C4-2B (cell line): ENCODE results near the gene LIMCH1.

Experiments
- H3K27ac ChIP-seq: fragments of 450-650 bp; 2 replicates; pipeline ENCODE4 v1.5.1; 2017
- ZFX ChIP-seq: fragments of 450-650 bp; IDR thresholded peaks from 2 replicates; pipeline ENCODE4 v1.6.1; 2017
- TF ChIP-seq, protein P1 (sequence below): fragments of 450-650 bp; conservative IDR thresholded peaks from 2 replicates; pipeline ENCODE4 v1.5.1; 2017; ENCODE audit warnings: mild to moderate bottlenecking

The LIMCH1 gene

DNA sequence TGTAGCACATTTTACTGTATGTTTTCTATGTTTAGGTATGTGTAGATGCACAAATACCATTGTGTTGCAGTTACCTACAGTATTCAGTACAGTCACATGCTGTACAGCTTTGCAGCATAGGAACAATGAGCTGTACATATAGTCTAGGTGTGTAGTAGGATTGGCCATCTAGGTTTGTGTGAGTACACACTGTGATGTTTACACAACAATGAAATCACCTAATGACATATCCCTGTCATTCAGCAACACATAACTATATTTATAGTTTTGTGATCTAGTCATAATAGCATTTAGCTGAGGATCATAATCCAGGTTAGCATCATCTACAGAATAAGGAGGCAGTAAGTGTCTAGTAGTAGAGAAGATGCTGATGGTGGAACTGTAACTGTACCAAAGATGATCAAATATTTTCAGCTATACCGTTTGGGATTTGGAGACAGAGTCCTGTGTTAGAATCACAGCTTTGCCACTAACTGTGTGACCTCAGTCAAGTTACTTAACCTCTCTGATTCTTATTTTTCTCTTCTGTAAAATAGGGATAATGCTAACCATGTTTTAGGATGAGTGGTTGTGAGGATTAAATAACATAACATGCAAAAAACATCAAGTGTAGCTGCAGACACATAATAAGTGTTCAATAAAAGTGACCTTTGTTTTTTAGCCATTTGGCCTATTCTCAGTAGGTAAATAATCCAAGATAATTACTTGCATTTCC, 73.3 kb downstream of the LIMCH1 start:
- H3K27ac ChIP-seq, result peak overlapping the region; percentile 91
- TF ChIP-seq ZFX, result no peak
- TF ChIP-seq, protein P1, sequence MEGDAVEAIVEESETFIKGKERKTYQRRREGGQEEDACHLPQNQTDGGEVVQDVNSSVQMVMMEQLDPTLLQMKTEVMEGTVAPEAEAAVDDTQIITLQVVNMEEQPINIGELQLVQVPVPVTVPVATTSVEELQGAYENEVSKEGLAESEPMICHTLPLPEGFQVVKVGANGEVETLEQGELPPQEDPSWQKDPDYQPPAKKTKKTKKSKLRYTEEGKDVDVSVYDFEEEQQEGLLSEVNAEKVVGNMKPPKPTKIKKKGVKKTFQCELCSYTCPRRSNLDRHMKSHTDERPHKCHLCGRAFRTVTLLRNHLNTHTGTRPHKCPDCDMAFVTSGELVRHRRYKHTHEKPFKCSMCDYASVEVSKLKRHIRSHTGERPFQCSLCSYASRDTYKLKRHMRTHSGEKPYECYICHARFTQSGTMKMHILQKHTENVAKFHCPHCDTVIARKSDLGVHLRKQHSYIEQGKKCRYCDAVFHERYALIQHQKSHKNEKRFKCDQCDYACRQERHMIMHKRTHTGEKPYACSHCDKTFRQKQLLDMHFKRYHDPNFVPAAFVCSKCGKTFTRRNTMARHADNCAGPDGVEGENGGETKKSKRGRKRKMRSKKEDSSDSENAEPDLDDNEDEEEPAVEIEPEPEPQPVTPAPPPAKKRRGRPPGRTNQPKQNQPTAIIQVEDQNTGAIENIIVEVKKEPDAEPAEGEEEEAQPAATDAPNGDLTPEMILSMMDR, result no peak

DNA sequence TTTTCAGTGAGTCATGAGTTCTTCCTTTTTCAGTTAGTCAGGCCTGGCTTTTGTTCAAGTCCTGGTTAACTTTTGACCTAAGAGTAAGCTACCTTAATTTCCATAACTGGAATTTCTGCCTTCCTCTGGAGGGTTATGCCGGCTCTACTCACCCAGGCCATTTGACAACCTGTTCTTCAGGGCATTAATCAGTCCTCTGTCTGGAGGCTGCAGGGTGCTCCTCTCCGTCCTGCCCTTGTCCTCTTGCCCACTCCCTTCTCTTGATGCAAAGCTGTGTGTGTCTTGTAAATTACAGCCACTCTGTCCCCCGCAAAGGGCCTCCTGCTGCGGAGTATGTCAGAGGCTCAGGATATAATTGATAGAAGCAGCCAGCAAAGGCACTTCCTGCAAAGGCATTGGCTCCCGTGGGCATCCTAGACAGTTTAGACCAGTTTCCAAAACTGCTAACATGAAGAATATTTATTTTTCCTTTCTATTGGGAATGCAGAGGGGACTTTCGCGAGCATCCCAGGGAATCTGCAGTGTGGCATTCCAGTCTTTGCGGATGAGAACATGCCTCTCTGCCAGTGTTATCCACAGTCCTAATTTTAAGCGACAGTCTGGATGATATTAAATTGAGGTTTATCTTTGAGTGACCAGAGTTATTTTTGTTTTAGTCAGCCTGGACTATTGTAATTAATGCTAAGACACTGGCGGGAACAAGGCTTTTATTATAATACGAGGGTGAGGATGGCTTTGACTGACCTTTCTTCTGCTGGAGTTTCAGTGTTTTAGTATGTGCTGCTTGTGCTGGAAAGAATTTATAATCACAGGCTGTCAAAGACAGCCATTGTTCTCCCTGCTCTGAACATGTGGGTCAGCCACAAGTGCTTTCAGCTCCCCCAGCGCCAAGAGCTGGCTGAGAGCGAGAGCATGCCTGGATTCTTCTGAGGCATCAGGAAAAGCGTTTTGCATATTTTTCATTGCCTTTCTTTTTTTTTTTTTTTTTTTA, 74.2 kb downstream of the LIMCH1 start:
- TF ChIP-seq ZFX, result no peak
- TF ChIP-seq, protein P1, result no peak
- H3K27ac ChIP-seq, result peak overlapping the region; percentile 91

DNA sequence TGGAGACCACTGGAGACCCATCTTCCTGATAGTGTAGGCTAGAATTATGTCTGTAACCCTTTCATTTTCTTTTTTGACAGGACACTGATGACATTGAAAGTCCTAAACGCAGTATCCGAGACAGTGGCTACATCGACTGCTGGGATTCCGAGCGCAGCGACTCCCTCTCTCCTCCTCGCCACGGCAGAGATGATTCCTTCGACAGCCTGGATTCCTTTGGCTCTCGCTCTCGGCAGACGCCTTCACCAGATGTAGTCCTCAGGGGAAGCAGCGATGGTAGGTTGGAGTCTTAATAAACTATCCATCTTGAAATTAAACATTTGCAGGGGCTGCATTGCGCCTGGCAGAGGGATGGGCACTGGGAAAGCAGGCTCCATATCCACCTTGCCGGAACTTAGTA, 75.4 kb downstream of the LIMCH1 start:
- H3K27ac ChIP-seq, result peak overlapping the region; percentile 91
- TF ChIP-seq ZFX, result no peak
- TF ChIP-seq, protein P1, result no peak

DNA sequence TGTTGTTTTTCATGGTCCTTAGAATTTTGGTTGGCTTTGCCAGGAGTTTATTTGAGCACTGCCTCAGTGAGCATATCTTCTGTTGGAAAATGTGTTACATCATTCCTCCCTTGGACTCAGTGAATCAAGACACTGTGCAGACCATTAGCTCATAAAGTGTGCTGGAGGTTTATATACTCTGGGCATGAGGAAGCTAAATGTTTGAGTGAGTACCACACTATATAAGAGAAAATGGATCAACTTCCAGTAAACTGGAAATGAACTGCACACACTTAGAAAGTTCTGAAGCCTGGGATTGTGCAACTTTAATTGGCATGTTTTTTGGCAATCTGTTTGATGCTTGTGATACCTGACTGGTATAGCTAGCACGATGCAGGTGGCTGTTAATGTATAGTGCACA, 75.9 kb downstream of the LIMCH1 start:
- peak overlapping the region; percentile 91 for H3K27ac ChIP-seq

DNA sequence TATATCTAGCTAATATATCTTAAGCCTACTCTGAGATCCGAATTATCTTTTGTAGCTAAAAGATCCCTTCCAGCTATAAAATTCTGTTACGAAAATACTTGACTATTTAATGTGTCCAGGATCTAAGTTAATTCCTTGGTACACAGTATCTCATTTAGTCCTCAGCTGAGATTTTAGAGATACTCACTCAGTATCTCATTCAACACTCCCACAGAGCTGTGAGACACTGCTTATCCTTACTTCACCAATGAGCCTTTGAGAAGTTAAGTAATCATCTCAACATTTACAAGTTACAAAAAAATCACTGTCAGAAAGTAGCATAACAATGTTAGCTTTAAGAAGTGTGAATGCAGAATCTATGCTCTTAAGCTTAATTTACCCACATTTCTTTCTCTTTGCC, 76.6 kb downstream of the LIMCH1 start:
- TF ChIP-seq, protein P1, result no peak
- TF ChIP-seq ZFX, result no peak
- H3K27ac ChIP-seq, result no peak overlapping the region

More for the DNA sequence above, 75.9 kb downstream of the LIMCH1 start:
- TF ChIP-seq, protein P1, result no peak
- no peak for TF ChIP-seq ZFX

DNA sequence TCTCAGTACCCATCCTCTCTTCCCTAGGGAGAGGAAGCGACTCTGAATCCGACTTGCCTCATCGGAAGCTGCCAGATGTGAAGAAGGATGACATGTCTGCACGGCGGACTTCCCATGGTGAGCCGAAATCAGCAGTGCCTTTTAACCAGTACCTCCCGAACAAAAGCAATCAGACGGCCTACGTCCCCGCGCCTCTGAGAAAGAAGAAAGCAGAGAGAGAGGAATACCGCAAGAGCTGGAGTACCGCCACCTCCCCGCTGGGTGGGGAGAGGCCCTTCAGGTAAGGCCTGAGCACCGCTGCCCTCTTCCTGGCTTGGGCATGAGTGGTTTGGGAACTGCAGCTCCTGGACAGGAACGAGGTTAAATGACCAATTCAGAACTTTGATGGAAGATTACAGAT, 81.2 kb downstream of the LIMCH1 start:
- TF ChIP-seq, protein P1, result no peak
- TF ChIP-seq ZFX, result no peak
- H3K27ac ChIP-seq, result peak overlapping the region; percentile 7; the same call in 1 of the 2 replicates

DNA sequence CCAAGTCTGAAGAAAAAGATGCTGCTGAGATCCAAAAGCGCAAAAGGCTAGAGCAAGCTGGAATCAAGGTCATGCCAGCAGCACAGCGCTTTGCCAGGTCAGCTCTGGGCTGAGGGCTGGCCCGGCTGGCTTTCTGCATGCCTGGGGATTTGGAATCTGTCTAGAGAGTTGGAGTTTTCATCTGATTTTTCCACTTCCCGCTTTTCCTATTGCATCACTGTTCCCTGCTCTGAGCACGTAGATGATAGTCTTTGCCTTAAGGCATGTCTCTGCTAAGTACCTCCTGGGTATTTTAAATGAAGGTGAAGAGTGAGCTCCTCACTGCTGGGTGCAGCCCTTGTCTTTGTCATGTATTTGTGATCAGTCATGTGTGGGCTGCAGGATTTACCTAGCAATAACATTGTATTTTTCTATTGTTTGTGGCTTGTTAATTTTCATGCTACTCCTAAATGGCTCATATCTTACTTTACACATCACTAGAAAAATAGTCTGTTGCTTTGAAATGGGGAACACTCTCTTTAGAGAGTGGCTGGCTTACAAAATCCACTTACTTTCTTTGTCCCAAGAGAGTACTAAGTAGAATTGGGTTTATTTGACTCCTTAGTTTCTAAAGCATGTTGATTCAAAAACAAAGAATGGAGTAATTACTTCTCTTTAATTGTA, 82.8 kb downstream of the LIMCH1 start:
- H3K27ac ChIP-seq, result no peak overlapping the region
- TF ChIP-seq ZFX, result no peak
- TF ChIP-seq, protein P1, result no peak
